AG09309 (cell line): ENCODE measurements around the gene ATP2C2.

ENCODE experiments used
- DNase-seq: peaks from one replicate; pipeline ENCODE4 v3.0.0-alpha.2; 2010; ENCODE audit warnings: low read depth
- H3K4me3 ChIP-seq: 2 replicates; pipeline ENCODE4 v1.5.1; 2011; ENCODE audit warnings: mild to moderate bottlenecking, low read depth, low read length, moderate library complexity; ENCODE audit not compliant: control insufficient read depth
- TF ChIP-seq, protein P1 (sequence below): IDR thresholded peaks from 2 replicates; pipeline ENCODE4 v1.5.1; 2011; ENCODE audit warnings: mild to moderate bottlenecking, low read depth, low read length, inconsistent platforms; ENCODE audit not compliant: insufficient read depth, control insufficient read depth; ENCODE audit errors: missing control alignments

ATP2C2 gene

DNA sequence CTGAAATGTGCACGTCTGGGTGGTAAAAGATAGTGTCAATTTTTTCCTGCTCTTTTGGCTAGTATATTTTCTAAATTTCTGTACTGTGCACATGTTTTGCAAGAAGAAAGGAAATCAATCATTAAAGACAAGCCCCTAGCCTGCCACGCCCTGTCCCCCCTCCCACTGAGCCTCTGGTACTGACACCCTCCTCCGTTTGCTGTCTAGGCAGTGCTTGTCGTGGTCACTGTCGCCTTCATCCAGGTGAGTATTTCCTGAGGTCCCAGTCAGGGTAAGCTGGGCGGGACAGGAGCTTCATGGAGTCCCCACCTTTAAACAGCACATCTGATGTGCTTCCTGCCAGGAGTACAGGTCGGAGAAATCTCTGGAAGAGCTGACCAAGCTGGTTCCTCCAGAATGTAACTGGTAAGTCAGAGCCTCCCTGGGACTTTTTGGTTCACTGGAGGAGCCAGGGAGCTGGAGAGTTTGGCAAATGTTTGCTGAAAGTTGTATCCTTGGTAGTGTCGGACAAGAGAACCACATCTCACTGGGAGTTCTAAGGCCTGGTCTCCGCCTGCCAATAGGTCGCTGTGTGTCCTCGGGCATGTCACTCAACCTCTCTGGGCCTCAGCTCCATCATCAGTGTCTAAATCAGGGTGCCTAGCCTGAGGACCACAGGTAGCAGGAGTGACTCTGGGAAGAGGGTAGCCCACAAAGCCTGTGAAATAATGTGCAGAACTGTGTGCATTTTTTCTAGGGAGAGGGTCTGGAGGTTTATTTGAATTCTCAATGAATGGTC lies 42.2 kb downstream of the ATP2C2 start:
- DNase-seq, result no peak
- TF ChIP-seq, protein P1, sequence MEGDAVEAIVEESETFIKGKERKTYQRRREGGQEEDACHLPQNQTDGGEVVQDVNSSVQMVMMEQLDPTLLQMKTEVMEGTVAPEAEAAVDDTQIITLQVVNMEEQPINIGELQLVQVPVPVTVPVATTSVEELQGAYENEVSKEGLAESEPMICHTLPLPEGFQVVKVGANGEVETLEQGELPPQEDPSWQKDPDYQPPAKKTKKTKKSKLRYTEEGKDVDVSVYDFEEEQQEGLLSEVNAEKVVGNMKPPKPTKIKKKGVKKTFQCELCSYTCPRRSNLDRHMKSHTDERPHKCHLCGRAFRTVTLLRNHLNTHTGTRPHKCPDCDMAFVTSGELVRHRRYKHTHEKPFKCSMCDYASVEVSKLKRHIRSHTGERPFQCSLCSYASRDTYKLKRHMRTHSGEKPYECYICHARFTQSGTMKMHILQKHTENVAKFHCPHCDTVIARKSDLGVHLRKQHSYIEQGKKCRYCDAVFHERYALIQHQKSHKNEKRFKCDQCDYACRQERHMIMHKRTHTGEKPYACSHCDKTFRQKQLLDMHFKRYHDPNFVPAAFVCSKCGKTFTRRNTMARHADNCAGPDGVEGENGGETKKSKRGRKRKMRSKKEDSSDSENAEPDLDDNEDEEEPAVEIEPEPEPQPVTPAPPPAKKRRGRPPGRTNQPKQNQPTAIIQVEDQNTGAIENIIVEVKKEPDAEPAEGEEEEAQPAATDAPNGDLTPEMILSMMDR, result no peak
- H3K4me3 ChIP-seq, result no peak overlapping the region

DNA sequence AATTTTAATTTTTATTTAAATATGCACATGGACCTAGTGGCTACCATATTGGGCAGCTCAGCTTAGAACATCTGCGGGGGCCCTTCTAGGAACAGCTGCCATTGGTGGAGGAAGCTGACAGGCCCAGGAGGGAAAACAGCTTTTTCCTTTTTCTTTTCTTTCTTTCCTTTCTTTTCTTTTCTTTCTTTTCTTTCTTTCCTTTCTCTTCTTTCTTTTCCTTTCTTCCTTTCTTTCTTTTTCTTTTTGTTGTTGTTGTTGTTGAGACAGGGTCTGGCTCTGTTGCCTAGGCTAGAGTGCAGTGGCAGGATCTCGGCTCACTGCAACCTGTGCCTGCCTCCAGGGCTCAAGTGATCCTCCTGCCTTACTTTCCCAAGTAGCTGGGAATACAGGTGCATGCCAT lies 43.4 kb downstream of the ATP2C2 start:
- no peak overlapping the region for H3K4me3 ChIP-seq
- DNase-seq, result no peak
- TF ChIP-seq, protein P1, result no peak

DNA sequence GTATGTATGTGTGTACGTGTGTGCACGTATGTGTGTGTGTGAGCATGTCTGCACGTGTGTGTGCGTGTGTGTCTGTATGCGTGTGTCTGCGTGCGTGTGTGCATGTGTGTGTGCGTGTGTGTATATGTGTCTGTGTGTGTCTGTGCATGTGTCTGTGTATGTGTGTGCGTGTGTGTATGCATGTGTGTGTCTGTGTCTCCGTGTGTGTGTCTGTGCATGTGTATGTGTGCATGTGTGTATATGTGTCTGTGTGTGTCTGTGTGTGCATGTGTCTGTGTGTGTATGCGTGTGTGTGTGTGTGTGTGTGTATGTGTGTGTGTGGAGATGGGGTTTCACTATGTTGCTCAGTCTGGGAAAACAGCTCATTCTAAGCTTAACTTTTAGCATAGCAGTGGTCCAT lies 43.9 kb downstream of the ATP2C2 start:
- DNase-seq, result no peak
- H3K4me3 ChIP-seq, result no peak overlapping the region
- TF ChIP-seq, protein P1, result no peak

DNA sequence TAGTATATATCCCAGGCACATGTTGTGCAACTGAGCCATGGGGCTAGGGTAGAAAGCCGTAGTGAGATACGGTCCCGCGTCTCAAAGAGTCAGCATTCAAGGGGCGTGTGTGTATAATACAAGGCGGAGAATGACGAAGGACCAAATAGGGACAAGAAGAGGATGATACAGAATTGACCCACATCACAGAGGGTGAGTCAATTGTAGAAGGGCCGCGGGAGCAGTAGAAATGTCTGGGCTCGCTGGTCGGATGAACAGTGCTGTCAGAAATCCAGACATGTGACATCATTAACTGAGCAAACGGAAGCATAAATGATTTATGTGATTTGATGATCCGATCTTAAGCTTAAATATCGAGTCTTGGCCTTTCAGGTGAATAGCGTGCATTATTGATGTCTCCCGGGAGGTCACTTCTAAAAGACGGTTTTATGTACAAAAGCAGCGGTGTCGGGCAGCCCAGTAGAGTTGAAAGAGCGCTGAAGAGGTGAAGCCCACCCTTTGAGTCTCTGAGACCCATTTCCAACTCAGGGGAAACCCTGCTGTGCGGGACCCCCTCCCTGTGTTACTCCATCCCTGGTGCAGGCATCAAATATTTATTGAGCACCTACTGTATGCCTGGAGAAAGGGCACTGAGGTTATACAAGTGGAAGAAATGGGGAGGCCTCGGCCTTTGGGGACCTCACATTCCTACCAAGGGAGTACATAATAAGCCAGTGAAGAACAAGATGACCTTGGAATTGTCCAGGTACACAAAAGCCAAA lies 45.1 kb downstream of the ATP2C2 start:
- TF ChIP-seq, protein P1, result no peak
- DNase-seq, result no peak

DNA sequence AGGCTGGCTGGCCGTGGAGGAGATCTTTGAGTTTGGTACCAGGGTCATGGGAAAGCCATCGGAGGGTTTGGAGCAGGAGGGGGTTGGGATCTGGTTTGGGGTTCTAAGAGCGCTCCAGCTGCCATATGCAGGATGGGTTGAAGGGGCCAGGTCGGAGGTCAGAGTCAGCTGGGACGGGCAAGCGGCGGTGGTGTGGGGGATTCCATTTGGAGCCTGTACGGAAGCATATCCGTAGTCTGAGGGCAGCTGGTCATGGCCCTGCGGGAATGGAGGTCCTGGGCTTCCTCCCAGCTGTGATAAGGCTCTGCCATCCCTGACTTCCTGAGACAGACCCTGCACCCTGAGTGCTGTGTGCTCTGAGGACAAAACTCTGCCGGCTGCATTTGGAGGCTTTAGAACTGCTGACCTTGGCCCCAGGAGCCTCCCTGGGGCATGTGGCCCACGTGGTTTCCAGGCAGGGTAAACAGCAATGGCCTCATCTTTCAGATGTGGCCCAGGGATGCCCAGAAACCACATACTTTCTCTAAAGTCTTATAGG lies 46.5 kb downstream of the ATP2C2 start:
- no peak overlapping the region for H3K4me3 ChIP-seq
- TF ChIP-seq, protein P1, result no peak
- DNase-seq, result no peak

More for the DNA sequence above, 45.1 kb downstream of the ATP2C2 start:
- H3K4me3 ChIP-seq, result no peak overlapping the region

DNA sequence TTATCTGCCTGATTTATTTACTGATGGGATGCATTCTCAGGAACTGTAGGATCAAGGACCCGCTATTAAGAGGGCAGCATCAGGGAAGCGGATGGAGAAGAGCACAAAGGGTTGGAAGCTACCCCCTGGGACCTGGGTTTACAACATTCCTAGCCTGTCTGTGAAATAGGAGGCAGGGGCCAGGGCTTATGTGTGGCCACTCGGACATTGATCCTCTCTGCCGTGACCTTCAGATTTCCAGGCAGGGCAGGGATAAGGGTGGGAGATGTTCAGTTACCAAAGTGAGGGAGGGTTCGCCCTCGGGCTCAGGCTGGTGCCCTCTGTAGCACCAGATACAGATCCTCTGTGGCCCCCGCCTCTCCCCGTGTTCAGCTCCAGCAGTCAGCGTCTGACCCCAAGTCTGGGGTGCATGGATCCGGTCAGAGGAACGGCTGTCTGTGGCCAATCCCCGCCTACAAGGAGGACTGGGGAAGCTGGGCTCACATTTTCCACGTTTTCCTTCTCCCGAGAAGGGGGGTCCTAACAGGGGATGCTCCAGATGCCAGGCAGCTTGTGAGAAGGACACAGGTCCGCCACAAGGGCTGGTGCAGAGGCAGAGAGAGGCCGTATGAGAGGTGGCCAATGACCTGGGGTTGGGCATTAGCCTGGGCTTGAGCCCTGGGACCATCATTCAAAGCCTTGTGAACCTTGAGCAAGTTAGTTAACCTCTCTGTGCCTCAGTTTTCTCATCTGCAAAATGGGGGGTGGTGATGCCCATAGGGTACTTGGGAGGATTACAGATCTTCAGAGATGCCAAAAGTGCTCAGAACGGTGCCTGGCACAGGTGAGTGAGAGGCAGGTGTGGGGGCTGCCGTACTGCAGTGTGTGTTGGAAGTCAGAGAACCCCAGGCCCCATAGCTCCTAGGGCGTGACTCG lies 48.3 kb downstream of the ATP2C2 start:
- H3K4me3 ChIP-seq, result no peak overlapping the region
- no peak for DNase-seq
- TF ChIP-seq, protein P1, result no peak
